ENCODE results near the gene HOXA2. TPM values are rescaled to one million over a fixed set of nuclear protein-coding genes. Genes with fewer than 3 reads are reported as not detected.
A peak's percentile ranks its signal among the peaks of the same experiment; 100 is the strongest.

HOXA2 gene
- total RNA-seq, 5 donors from 2014 or later (not counting 1 experiment from before 2014, with no cell fraction given), result not detected

DNA sequence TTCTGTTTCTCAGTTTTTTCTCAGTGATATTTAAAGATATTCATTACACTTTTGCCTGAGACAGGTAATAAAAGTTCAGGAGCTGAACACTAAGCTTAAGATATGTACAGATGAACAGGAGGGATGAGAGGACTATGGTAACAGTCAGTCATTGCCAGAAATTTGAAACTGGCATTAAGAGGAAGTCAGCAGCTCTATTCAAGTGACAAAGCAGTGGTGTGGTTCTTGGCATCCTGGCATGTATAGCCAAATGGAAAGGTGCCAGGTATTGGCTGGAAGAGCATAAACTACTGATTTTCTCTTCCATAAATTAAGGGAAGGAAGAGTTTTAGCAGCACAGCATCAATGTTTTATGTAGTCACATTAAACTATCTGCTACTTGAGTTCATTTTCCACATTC is 29.4 kb downstream of the HOXA2 start:
- Histone ChIP-seq H3K27me3 (replicated peaks in 1 of 2; ENCODE audit: control insufficient read depth in 2 of 2, extremely low read depth in 1 of 2, insufficient read depth in 2 of 2, low read length in 1 of 2) (peaks cover 0 to 8% of the 10 kb centered on the region in 2 experiments), H3K27ac (ENCODE audit: low read length) (no peak overlapping the region), H3K36me3 (ENCODE audit: control insufficient read depth in 2 of 2, extremely low read depth in 1 of 2, insufficient read depth in 1 of 2, low read length in 1 of 2) (no peaks in the 10 kb centered on the region), H3K4me3 (ENCODE audit: control insufficient read depth in 1 of 2, extremely low read depth in 1 of 2, low read length in 1 of 2) (no peak overlapping the region), H3K4me1 (ENCODE audit: control insufficient read depth in 1 of 2, extremely low read depth in 1 of 2, insufficient read depth in 2 of 2, low read length in 2 of 2) (no peaks in the 10 kb centered on the region), H3K9me3 (no peaks in the 10 kb centered on the region)
- H3K4me3 Mint-ChIP-seq, result no peak overlapping the region
- no peak overlapping the region for H3K27ac Mint-ChIP-seq
- no peak for ATAC-seq (replicated peaks in 1 of 4)
- H3K36me3 Mint-ChIP-seq, result no peaks in the 10 kb centered on the region
- ChIA-PET POLR2A (no interaction called here), CTCF (interaction anchor here in 1 of 2 donors (0.6 kb wide), 1 partner anchor 1504 kb away, joined by 3 read pairs; no protein-coding TSS in a partner anchor)
- no peaks in the 10 kb centered on the region for H3K9me3 Mint-ChIP-seq
- no peak for DNase-seq
- no peaks in the 10 kb centered on the region for H3K4me1 Mint-ChIP-seq
- H3K27me3 Mint-ChIP-seq, result peaks cover 7 to 19% of the 10 kb centered on the region in 2 donors

DNA sequence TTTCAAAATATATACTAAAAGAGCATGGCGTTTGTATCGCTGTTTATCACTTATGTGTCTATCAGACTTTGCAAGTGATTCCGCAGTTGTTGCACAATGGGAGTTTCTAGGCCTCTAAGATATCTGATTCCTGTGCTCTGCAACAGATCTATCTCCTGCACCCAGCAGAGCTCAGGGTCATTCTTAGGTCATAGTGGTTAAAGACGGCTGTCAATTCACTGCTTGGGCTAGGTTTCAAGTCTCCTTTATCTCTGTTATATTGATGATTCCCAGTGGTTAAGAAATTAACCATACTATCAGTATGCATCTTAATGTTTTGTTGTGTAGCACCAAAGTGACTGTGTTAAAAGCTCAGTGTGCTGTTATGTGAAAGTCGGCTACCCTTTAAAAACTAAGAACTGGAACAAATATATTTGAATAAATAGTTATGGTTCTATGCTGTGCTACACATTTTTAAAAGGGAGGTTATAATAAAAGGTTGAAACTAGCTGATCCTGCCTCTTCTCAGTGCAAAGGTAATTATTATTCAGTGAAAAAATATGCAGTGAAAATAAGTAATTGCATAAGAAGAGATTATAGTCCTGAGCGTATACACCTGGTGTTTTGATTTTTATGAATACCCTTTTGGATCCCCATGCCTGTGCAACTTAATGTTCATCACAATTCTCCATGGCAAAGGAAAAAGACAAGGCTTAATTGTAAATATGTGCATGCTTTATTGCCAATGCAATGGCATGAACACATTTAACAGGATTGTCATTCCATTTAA is 30.7 kb downstream of the HOXA2 start:
- H3K27me3 ChIP-seq (replicated peaks in 1 of 2; ENCODE audit: control insufficient read depth in 2 of 2, extremely low read depth in 1 of 2, insufficient read depth in 2 of 2, low read length in 1 of 2), result peaks cover 0 to 2% of the 10 kb centered on the region in 2 experiments
- no peaks in the 10 kb centered on the region for H3K36me3 ChIP-seq (ENCODE audit: control insufficient read depth in 2 of 2, extremely low read depth in 1 of 2, insufficient read depth in 1 of 2, low read length in 1 of 2)
- no peaks in the 10 kb centered on the region for H3K9me3 ChIP-seq
- DNase-seq (peak in 2 of 35 experiments; percentile 7 to 17), ATAC-seq (replicated peaks in 1 of 4) (no peak)
- Mint-ChIP-seq H3K36me3 (no peaks in the 10 kb centered on the region), H3K4me3 (no peak overlapping the region), H3K27me3 (peaks cover 11 to 22% of the 10 kb centered on the region in 2 donors), H3K4me1 (peaks cover 0 to 3% (median 1%) of the 10 kb centered on the region in 3 donors), H3K27ac (no peak overlapping the region), H3K9me3 (no peaks in the 10 kb centered on the region)
- ChIA-PET CTCF (no interaction called here), POLR2A (no interaction called here)
- H3K4me3 ChIP-seq (ENCODE audit: control insufficient read depth in 1 of 2, extremely low read depth in 1 of 2, low read length in 1 of 2), result no peak overlapping the region
- no CpG with 5 or more reads among the region's 6 CpGs for WGBS (ENCODE audit: insufficient coverage)
- no peak overlapping the region for H3K27ac ChIP-seq (ENCODE audit: low read length)
- no peaks in the 10 kb centered on the region for H3K4me1 ChIP-seq (ENCODE audit: control insufficient read depth in 1 of 2, extremely low read depth in 1 of 2, insufficient read depth in 2 of 2, low read length in 2 of 2)

DNA sequence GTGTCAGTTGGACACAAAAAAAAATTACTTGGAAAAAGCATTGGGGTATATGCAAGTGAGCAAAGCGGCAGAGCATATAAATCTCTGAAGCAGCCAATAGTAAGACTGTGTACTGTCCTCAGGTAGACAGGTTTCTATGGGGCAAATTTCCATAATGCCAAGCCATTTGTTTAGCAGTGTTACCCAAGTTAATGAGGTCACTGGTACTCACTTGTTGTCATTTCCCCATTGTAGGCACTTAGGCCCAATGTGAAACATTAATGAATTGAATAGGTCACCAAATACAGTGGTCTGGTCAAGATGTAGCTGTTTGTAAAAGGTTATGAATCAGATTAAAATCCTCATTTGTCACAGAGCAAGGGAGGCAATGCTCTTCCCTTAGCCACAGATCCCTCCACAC is 34.2 kb downstream of the HOXA2 start:
- Mint-ChIP-seq H3K4me3 (no peak overlapping the region), H3K9me3 (no peaks in the 10 kb centered on the region), H3K27ac (no peak overlapping the region), H3K27me3 (peaks cover 13 to 19% of the 10 kb centered on the region in 2 donors), H3K4me1 (peaks cover 0 to 6% (median 1%) of the 10 kb centered on the region in 3 donors), H3K36me3 (no peaks in the 10 kb centered on the region)
- POLR2A ChIA-PET, result no interaction called here
- 71% methylated on average over 1 of the region's 1 CpG for WGBS (ENCODE audit: insufficient coverage)
- CTCF ChIA-PET, result interaction anchor here in 1 of 2 donors (0.6 kb wide), 1 partner anchor 18 kb away, joined by 5 read pairs; no protein-coding TSS in a partner anchor
- DNase-seq, result no peak
- Histone ChIP-seq H3K9me3 (no peaks in the 10 kb centered on the region), H3K36me3 (ENCODE audit: control insufficient read depth in 2 of 2, extremely low read depth in 1 of 2, insufficient read depth in 1 of 2, low read length in 1 of 2) (no peaks in the 10 kb centered on the region), H3K27ac (ENCODE audit: low read length) (no peak overlapping the region), H3K27me3 (replicated peaks in 1 of 2; ENCODE audit: control insufficient read depth in 2 of 2, extremely low read depth in 1 of 2, insufficient read depth in 2 of 2, low read length in 1 of 2) (peaks cover 0 to 4% of the 10 kb centered on the region in 2 experiments), H3K4me1 (ENCODE audit: control insufficient read depth in 1 of 2, extremely low read depth in 1 of 2, insufficient read depth in 2 of 2, low read length in 2 of 2) (no peaks in the 10 kb centered on the region), H3K4me3 (ENCODE audit: control insufficient read depth in 1 of 2, extremely low read depth in 1 of 2, low read length in 1 of 2) (no peak overlapping the region)
- ATAC-seq (replicated peaks in 1 of 4), result no peak

DNA sequence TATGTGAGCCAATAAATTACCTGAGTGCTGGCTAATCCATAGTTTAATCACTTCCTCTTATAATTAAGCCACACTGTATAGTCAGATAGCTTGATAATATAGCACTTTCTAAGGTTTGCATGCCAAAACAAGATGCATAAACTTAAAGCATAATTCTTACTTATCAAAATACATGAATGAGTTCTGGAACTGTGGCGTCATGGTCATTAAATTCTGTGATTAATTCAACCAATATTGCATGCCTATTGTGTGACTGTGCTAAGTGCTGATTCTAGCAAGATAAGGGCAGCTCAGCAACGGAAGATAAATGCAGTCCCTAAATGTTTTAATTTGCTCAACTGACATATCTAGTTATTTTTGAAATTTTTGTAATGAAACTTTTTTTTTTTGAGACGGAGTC is 36.3 kb downstream of the HOXA2 start:
- POLR2A ChIA-PET, result no interaction called here

DNA sequence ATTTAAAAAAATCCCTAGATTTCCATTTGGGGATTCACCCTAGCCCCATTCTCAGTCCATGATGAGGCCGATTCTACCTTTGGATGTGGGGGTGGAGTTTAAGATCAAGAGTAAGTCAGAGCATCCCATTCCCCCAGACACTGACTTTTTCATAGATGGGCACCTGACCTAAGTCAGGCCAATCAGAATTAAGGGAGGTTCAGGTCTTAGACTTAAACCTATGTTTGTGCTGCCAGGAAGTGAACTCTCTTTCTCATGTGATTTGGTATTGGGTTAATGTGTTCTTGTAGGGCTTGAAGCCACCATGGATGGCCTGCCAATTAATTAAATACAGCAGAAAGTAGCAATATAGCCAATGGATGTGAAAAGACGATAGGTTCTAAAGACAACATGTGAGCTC is 36.8 kb downstream of the HOXA2 start:
- WGBS (ENCODE audit: insufficient coverage), result no CpG with 5 or more reads among the region's 2 CpGs
- Histone ChIP-seq H3K4me1 (ENCODE audit: control insufficient read depth in 1 of 2, extremely low read depth in 1 of 2, insufficient read depth in 2 of 2, low read length in 2 of 2) (no peaks in the 10 kb centered on the region), H3K27ac (ENCODE audit: low read length) (no peak overlapping the region), H3K36me3 (ENCODE audit: control insufficient read depth in 2 of 2, extremely low read depth in 1 of 2, insufficient read depth in 1 of 2, low read length in 1 of 2) (no peaks in the 10 kb centered on the region), H3K4me3 (ENCODE audit: control insufficient read depth in 1 of 2, extremely low read depth in 1 of 2, low read length in 1 of 2) (no peak overlapping the region), H3K9me3 (no peaks in the 10 kb centered on the region), H3K27me3 (replicated peaks in 1 of 2; ENCODE audit: control insufficient read depth in 2 of 2, extremely low read depth in 1 of 2, insufficient read depth in 2 of 2, low read length in 1 of 2) (peaks cover 0 to 13% of the 10 kb centered on the region in 2 experiments)
- POLR2A ChIA-PET, result no interaction called here
- H3K4me3 Mint-ChIP-seq, result no peak overlapping the region
- H3K36me3 Mint-ChIP-seq, result no peaks in the 10 kb centered on the region
- DNase-seq (no peak), ATAC-seq (replicated peaks in 1 of 4) (no peak)
- peaks cover 13 to 16% of the 10 kb centered on the region in 2 donors for H3K27me3 Mint-ChIP-seq
- CTCF ChIA-PET, result no interaction called here
- H3K9me3 Mint-ChIP-seq, result no peaks in the 10 kb centered on the region
- no peak overlapping the region for H3K27ac Mint-ChIP-seq
- peaks cover 0 to 6% (median 1%) of the 10 kb centered on the region in 3 donors for H3K4me1 Mint-ChIP-seq

More for the DNA sequence above, 36.3 kb downstream of the HOXA2 start:
- H3K36me3 ChIP-seq (ENCODE audit: control insufficient read depth in 2 of 2, extremely low read depth in 1 of 2, insufficient read depth in 1 of 2, low read length in 1 of 2), result no peaks in the 10 kb centered on the region
- H3K36me3 Mint-ChIP-seq, result no peaks in the 10 kb centered on the region
- no peak overlapping the region for H3K27ac Mint-ChIP-seq
- no peak overlapping the region for H3K27ac ChIP-seq (ENCODE audit: low read length)
- H3K9me3 Mint-ChIP-seq, result no peaks in the 10 kb centered on the region
- 100% methylated on average over 1 of the region's 3 CpGs for WGBS (ENCODE audit: insufficient coverage)
- peaks cover 13 to 16% of the 10 kb centered on the region in 2 donors for H3K27me3 Mint-ChIP-seq
- no peaks in the 10 kb centered on the region for H3K4me1 ChIP-seq (ENCODE audit: control insufficient read depth in 1 of 2, extremely low read depth in 1 of 2, insufficient read depth in 2 of 2, low read length in 2 of 2)
- no peaks in the 10 kb centered on the region for H3K9me3 ChIP-seq
- CTCF ChIA-PET, result no interaction called here
- peaks cover 0 to 13% of the 10 kb centered on the region in 2 experiments for H3K27me3 ChIP-seq (replicated peaks in 1 of 2; ENCODE audit: control insufficient read depth in 2 of 2, extremely low read depth in 1 of 2, insufficient read depth in 2 of 2, low read length in 1 of 2)
- DNase-seq, result no peak
- no peak for ATAC-seq (replicated peaks in 1 of 4)
- peaks cover 0 to 6% (median 1%) of the 10 kb centered on the region in 3 donors for H3K4me1 Mint-ChIP-seq
- H3K4me3 ChIP-seq (ENCODE audit: control insufficient read depth in 1 of 2, extremely low read depth in 1 of 2, low read length in 1 of 2), result no peak overlapping the region
- H3K4me3 Mint-ChIP-seq, result no peak overlapping the region

DNA sequence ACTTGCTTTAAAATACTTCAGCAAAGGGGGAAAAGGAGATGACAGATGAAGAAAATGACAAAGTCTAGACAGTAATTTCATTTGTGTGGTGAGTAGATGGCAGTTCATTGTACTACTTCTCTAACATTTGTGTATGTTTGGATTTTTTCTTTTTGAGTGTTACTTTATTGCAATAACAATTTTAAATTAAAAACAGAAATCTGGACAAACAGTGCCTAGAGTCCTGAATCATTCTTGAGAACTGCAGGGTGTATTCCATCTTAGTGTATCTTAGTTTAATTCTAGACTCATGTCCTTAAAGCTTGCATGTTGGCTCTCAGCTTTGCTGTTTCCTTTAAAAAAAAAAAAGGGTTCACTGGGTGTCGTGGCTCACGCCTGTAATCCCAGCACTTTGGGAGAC is 37.8 kb downstream of the HOXA2 start:
- WGBS (ENCODE audit: insufficient coverage), result 100% methylated on average over 1 of the region's 2 CpGs
- H3K4me1 Mint-ChIP-seq, result peaks cover 0 to 6% (median 1%) of the 10 kb centered on the region in 3 donors

More for the DNA sequence above, 37.8 kb downstream of the HOXA2 start:
- Histone ChIP-seq H3K9me3 (no peaks in the 10 kb centered on the region), H3K36me3 (ENCODE audit: control insufficient read depth in 2 of 2, extremely low read depth in 1 of 2, insufficient read depth in 1 of 2, low read length in 1 of 2) (no peaks in the 10 kb centered on the region), H3K27me3 (replicated peaks in 1 of 2; ENCODE audit: control insufficient read depth in 2 of 2, extremely low read depth in 1 of 2, insufficient read depth in 2 of 2, low read length in 1 of 2) (peaks cover 0 to 13% of the 10 kb centered on the region in 2 experiments), H3K27ac (ENCODE audit: low read length) (no peak overlapping the region), H3K4me3 (ENCODE audit: control insufficient read depth in 1 of 2, extremely low read depth in 1 of 2, low read length in 1 of 2) (no peak overlapping the region), H3K4me1 (ENCODE audit: control insufficient read depth in 1 of 2, extremely low read depth in 1 of 2, insufficient read depth in 2 of 2, low read length in 2 of 2) (no peaks in the 10 kb centered on the region)
- Mint-ChIP-seq H3K4me3 (no peak overlapping the region), H3K27me3 (peaks cover 13 to 23% of the 10 kb centered on the region in 2 donors), H3K9me3 (no peaks in the 10 kb centered on the region), H3K27ac (no peak overlapping the region), H3K36me3 (no peaks in the 10 kb centered on the region)
- no peak for ATAC-seq (replicated peaks in 1 of 4)
- ChIA-PET POLR2A (interaction anchor here in 1 of 2 donors (0.7 kb wide), 1 partner anchor 79 kb away, joined by 3 read pairs; no protein-coding TSS in a partner anchor), CTCF (interaction anchor here in 1 of 2 donors (0.6 kb wide), 1 partner anchor 907 kb away, joined by 3 read pairs; no protein-coding TSS in a partner anchor)
- DNase-seq, result no peak

All from T-cell (primary cell).